GM18498 (cell line): Measurements from ENCODE around the gene RAB37.

Source experiments
- ATAC-seq: cut with Tn5 transposase; IDR thresholded peaks from one replicate; pipeline ENCODE4 v1.9.1; 2021; ENCODE audit warnings: mild to moderate bottlenecking, moderate library complexity; ENCODE audit not compliant: unreplicated experiment

RAB37 gene

GRCh38 chr17:74728033-74728701, 8.9 kb upstream of the RAB37 start:
- ATAC-seq = no peak

GRCh38 chr17:74728702-74729075, 8.4 kb upstream of the RAB37 start:
- no peak for ATAC-seq

GRCh38 chr17:74729368-74729767, 7.7 kb upstream of the RAB37 start:
- ATAC-seq = no peak

- ATAC-seq = no peak
Observed at GRCh38 chr17:74729866-74730265, 7.2 kb upstream of the RAB37 start.

- no peak for ATAC-seq
Observed at GRCh38 chr17:74730491-74731346, 6.3 kb upstream of the RAB37 start.

- no peak for ATAC-seq
Observed at GRCh38 chr17:74731347-74731605, 5.8 kb upstream of the RAB37 start.

GRCh38 chr17:74732042-74732867, 4.8 kb upstream of the RAB37 start:
- no peak for ATAC-seq

- no peak for ATAC-seq
Observed at GRCh38 chr17:74733365-74734122, 3.5 kb upstream of the RAB37 start.

- ATAC-seq = no peak
Observed at GRCh38 chr17:74734256-74734655, 2.8 kb upstream of the RAB37 start.

- no peak for ATAC-seq
Observed at GRCh38 chr17:74737299-74738050, 419 bp downstream of the RAB37 start.

GRCh38 chr17:74738051-74738996, 1.3 kb downstream of the RAB37 start:
- peak; percentile 50 for ATAC-seq

- no peak for ATAC-seq
Observed at GRCh38 chr17:74739227-74739831, 2.3 kb downstream of the RAB37 start.

- ATAC-seq = no peak
Observed at GRCh38 chr17:74740173-74740572, 3.1 kb downstream of the RAB37 start.

GRCh38 chr17:74740641-74741387, 3.8 kb downstream of the RAB37 start:
- ATAC-seq = no peak

- peak; percentile 43 for ATAC-seq
Observed at GRCh38 chr17:74742153-74742515, 5.1 kb downstream of the RAB37 start.

- ATAC-seq = no peak
Observed at GRCh38 chr17:74742978-74743545, 6.0 kb downstream of the RAB37 start.

GRCh38 chr17:74743755-74744154, 6.7 kb downstream of the RAB37 start:
- no peak for ATAC-seq

- ATAC-seq = no peak
Observed at GRCh38 chr17:74744349-74744713, 7.3 kb downstream of the RAB37 start.
